ENCODE data around the gene CBX6.

CBX6 gene

GRCh38 chr22:38841211-38841610 is 30.8 kb downstream of the CBX6 start:
- TF ChIP-seq CTCF (IDR thresholded peaks at IDR 0.05; ENCODE audit: low read depth, low read length), result no peak
- DNase-seq (ENCODE audit: low read depth, low spot score), result no peak
- no peak overlapping the region for H3K4me3 ChIP-seq (ENCODE audit: low read depth, low read length)
- in situ Hi-C loops (cut with HindIII; ENCODE audit: low sequenced_read_pairs), result no loop called here

DNA sequence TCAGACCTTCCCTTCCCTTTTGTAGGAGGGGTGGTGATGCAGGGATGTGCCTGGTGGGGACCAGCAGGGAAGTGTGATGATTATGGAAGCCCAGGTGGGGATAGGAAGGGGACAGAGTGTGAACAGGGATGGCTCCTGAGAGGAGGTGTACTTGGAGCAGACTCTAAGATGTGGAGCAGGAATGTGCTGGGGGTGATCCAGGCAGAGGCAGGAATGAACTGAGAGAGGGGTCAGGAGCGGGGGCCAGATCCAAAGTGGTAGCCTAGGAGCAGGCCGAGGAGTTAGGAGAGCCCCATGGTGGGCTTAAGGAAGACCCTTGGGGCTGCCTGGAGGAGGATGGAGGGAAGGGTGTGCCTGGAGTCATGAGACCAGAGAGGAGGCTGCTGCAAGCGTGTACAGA is 31.9 kb downstream of the CBX6 start:
- TF ChIP-seq CTCF (IDR thresholded peaks at IDR 0.05; ENCODE audit: low read depth, low read length), result no peak
- no peak for DNase-seq (ENCODE audit: low read depth, low spot score)
- H3K4me3 ChIP-seq (ENCODE audit: low read depth, low read length), result no peak overlapping the region
- in situ Hi-C loops (cut with HindIII; ENCODE audit: low sequenced_read_pairs), result no loop called here

- in situ Hi-C loops (cut with HindIII; ENCODE audit: low sequenced_read_pairs), result no loop called here
- H3K4me3 ChIP-seq (ENCODE audit: low read depth, low read length), result no peak overlapping the region
- TF ChIP-seq CTCF (IDR thresholded peaks at IDR 0.05; ENCODE audit: low read depth, low read length), result no peak
- no peak for DNase-seq (ENCODE audit: low read depth, low spot score)
Measured at GRCh38 chr22:38839686-38840085, 32.3 kb downstream of the CBX6 start.

DNA sequence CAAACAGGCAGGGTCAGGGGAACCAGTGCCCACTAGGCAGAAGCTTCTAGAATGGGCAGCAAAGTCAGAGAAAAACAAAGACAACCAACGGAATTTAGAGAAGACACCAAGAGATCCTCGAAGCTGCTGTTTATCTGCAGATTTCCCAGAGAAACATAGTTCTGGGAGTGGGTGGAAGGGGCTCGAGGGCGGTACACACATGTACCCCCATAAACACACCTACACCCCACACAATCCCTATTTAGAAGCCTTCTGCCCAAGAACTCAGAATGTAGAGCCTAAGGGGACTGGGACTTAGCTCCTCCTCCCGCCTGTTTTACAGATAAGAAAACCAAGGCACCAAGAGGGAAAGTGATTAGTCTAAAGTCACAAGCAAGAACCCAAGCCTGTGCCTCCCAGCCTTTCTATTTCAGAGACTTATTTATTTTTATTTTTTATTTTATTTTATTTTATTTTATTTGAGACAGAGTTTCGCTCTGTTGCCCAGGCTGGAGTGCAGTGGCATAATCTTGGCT is 34.5 kb downstream of the CBX6 start:
- no peak overlapping the region for H3K4me3 ChIP-seq (ENCODE audit: low read depth, low read length)
- TF ChIP-seq CTCF (IDR thresholded peaks at IDR 0.05; ENCODE audit: low read depth, low read length), result no peak
- DNase-seq (ENCODE audit: low read depth, low spot score), result no peak
- in situ Hi-C loops (cut with HindIII; ENCODE audit: low sequenced_read_pairs), result no loop called here

GRCh38 chr22:38835888-38836301 is 36.1 kb downstream of the CBX6 start:
- in situ Hi-C loops (cut with HindIII; ENCODE audit: low sequenced_read_pairs), result no loop called here
- peak; percentile 59 for DNase-seq (ENCODE audit: low read depth, low spot score)
- TF ChIP-seq CTCF (IDR thresholded peaks at IDR 0.05; ENCODE audit: low read depth, low read length), result no peak
- H3K4me3 ChIP-seq (ENCODE audit: low read depth, low read length), result no peak overlapping the region

DNA sequence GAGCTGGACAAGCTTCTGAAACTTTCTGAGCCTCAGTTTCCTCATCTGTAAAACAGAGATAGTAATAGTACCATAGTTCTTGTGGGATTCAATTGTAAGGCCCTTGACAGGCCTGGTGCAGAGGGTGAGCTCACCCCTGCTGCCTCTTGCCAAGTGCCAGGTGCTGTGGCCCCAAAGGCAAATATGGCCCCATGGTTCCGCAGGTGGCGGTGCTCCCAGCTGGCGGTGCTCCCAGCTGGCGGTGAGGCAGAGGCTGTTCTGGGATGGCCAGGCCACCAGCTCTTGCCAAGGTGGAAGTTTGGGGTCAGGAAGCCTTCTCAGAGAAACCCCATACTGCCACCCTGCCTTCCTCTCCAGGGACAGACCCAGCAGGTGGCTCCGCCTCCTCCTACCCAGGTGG is 37.0 kb downstream of the CBX6 start:
- no peak for DNase-seq (ENCODE audit: low read depth, low spot score)
- no peak overlapping the region for H3K4me3 ChIP-seq (ENCODE audit: low read depth, low read length)
- no peak for TF ChIP-seq CTCF (IDR thresholded peaks at IDR 0.05; ENCODE audit: low read depth, low read length)
- in situ Hi-C loops (cut with HindIII; ENCODE audit: low sequenced_read_pairs), result no loop called here

Measured in astrocyte of the spinal cord (primary cell).